Measurements from ENCODE around the gene CCDC47.

CCDC47 gene

DNA sequence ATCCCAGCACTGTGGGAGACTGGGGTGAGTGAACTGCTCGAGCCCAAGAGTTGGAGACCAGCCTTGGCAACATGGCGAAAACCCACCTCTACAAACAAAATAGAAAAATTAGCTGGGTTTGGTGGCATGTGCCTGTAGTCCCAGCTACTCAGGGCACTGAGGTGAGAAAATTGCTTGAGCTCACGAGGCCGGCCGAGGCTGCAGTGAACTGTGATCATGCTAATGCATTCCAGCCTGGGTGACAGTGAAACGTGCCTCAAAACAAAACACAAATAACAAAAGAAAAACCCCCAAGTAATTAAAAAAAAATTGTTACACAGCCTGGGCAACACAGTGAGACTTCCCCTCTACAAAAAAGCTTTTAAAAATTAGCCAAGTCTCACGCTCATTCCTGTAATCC is 5.0 kb downstream of the CCDC47 start:
- H4K20me1 ChIP-seq (ENCODE audit: insufficient read depth, low read length) = peaks cover 20% of the 10 kb centered on the region
- H3K79me2 ChIP-seq (ENCODE audit: insufficient read depth, low read length) = peaks cover 86% of the 10 kb centered on the region
- peaks cover 57% of the 10 kb centered on the region for H3K36me3 ChIP-seq (ENCODE audit: insufficient read depth, low read length)
- H3K4me1 ChIP-seq (ENCODE audit: insufficient read depth, low read length) = peaks cover 26% of the 10 kb centered on the region
- H3K4me2 ChIP-seq (ENCODE audit: insufficient read depth, low read length) = no peak overlapping the region
- no peaks in the 10 kb centered on the region for H3K27me3 ChIP-seq (ENCODE audit: insufficient read depth, low read length, poor library complexity)
- no peak for ATAC-seq (ENCODE audit: insufficient read depth, low read depth)
- no peak overlapping the region for H3K9ac ChIP-seq (ENCODE audit: low read depth, low read length)
- no peak overlapping the region for H2AFZ ChIP-seq (ENCODE audit: low read depth, low read length)
- no peaks in the 10 kb centered on the region for H3K9me3 ChIP-seq (ENCODE audit: insufficient read depth, low read length, severe bottlenecking)
- no peak for DNase-seq
- no peak overlapping the region for H3K27ac ChIP-seq (ENCODE audit: low read length)
- H3K4me3 ChIP-seq (ENCODE audit: low read depth in 1 of 2, low read length in 2 of 2) = no peak overlapping the region
- TF ChIP-seq, protein P1, sequence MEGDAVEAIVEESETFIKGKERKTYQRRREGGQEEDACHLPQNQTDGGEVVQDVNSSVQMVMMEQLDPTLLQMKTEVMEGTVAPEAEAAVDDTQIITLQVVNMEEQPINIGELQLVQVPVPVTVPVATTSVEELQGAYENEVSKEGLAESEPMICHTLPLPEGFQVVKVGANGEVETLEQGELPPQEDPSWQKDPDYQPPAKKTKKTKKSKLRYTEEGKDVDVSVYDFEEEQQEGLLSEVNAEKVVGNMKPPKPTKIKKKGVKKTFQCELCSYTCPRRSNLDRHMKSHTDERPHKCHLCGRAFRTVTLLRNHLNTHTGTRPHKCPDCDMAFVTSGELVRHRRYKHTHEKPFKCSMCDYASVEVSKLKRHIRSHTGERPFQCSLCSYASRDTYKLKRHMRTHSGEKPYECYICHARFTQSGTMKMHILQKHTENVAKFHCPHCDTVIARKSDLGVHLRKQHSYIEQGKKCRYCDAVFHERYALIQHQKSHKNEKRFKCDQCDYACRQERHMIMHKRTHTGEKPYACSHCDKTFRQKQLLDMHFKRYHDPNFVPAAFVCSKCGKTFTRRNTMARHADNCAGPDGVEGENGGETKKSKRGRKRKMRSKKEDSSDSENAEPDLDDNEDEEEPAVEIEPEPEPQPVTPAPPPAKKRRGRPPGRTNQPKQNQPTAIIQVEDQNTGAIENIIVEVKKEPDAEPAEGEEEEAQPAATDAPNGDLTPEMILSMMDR (IDR thresholded peaks at IDR 0.05; ENCODE audit: borderline replicate concordance, extremely low read depth, low read length, poor library complexity, severe bottlenecking) = no peak
- TF ChIP-seq EZH2 (IDR thresholded peaks at IDR 0.05; ENCODE audit: borderline replicate concordance, low read depth, low read length, severe bottlenecking) = no peak

DNA sequence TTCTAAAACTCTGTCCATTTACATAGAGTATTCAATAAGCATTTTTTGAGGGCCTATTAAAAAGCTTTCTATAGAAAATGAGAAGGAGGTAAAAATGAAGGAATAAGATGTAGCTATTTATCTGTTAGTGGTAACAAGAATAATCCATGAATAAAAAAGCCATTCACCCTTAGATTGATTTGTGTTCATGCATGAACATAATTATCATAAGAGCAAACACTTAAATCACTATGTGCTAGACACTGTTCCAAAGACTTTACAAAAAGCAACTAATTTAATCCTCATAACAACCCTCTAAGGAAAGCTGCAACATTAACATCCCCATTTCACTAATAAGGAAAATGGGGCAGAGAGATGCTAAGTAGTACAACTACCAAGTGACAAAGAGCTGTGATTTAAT is 6.6 kb downstream of the CCDC47 start:
- Histone ChIP-seq H3K4me1 (ENCODE audit: insufficient read depth, low read length) (peaks cover 22% of the 10 kb centered on the region), H3K9me3 (ENCODE audit: insufficient read depth, low read length, severe bottlenecking) (no peaks in the 10 kb centered on the region), H3K4me2 (ENCODE audit: insufficient read depth, low read length) (no peak overlapping the region), H3K27ac (ENCODE audit: low read length) (no peak overlapping the region), H3K79me2 (ENCODE audit: insufficient read depth, low read length) (peaks cover 72% of the 10 kb centered on the region), H3K9ac (ENCODE audit: low read depth, low read length) (no peak overlapping the region), H3K27me3 (ENCODE audit: insufficient read depth, low read length, poor library complexity) (no peaks in the 10 kb centered on the region), H3K4me3 (ENCODE audit: low read depth in 1 of 2, low read length in 2 of 2) (no peak overlapping the region), H3K36me3 (ENCODE audit: insufficient read depth, low read length) (peaks cover 73% of the 10 kb centered on the region), H4K20me1 (ENCODE audit: insufficient read depth, low read length) (peaks cover 14% of the 10 kb centered on the region), H2AFZ (ENCODE audit: low read depth, low read length) (no peak overlapping the region)
- ATAC-seq (ENCODE audit: insufficient read depth, low read depth) = no peak
- DNase-seq = no peak
- TF ChIP-seq, protein P1 (IDR thresholded peaks at IDR 0.05; ENCODE audit: borderline replicate concordance, extremely low read depth, low read length, poor library complexity, severe bottlenecking) = no peak
- no peak for TF ChIP-seq EZH2 (IDR thresholded peaks at IDR 0.05; ENCODE audit: borderline replicate concordance, low read depth, low read length, severe bottlenecking)

DNA sequence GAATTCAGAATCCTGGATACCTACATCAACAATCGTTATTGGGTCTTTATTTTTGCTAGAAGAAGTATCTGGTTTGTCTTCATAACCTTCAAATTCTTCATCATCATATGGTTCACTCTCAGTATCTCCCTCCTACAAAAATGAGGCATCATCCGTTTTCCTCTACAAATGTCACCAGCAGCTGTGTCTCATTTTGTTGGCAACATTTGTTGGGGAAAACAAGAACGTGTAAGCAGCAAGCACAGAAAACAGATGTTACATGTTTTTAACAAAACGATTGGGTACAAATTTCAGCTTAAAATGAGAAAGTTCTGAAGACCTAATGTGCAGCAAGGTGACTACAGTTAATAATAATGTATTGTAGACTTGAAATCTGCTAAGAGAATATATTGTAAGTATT is 8.7 kb downstream of the CCDC47 start:
- Histone ChIP-seq H3K36me3 (ENCODE audit: insufficient read depth, low read length) (peaks cover 84% of the 10 kb centered on the region), H3K9me3 (ENCODE audit: insufficient read depth, low read length, severe bottlenecking) (no peaks in the 10 kb centered on the region), H3K27ac (ENCODE audit: low read length) (no peak overlapping the region), H4K20me1 (ENCODE audit: insufficient read depth, low read length) (peaks cover 10% of the 10 kb centered on the region), H3K27me3 (ENCODE audit: insufficient read depth, low read length, poor library complexity) (no peaks in the 10 kb centered on the region), H3K4me3 (ENCODE audit: low read depth in 1 of 2, low read length in 2 of 2) (no peak overlapping the region), H3K79me2 (ENCODE audit: insufficient read depth, low read length) (peaks cover 52% of the 10 kb centered on the region), H3K9ac (ENCODE audit: low read depth, low read length) (no peak overlapping the region), H2AFZ (ENCODE audit: low read depth, low read length) (no peak overlapping the region), H3K4me2 (ENCODE audit: insufficient read depth, low read length) (no peak overlapping the region), H3K4me1 (ENCODE audit: insufficient read depth, low read length) (peaks cover 7% of the 10 kb centered on the region; the same call in 1 of the 2 replicates)
- TF ChIP-seq, protein P1 (IDR thresholded peaks at IDR 0.05; ENCODE audit: borderline replicate concordance, extremely low read depth, low read length, poor library complexity, severe bottlenecking) = no peak
- no peak for TF ChIP-seq EZH2 (IDR thresholded peaks at IDR 0.05; ENCODE audit: borderline replicate concordance, low read depth, low read length, severe bottlenecking)
- DNase-seq (no peak), ATAC-seq (ENCODE audit: insufficient read depth, low read depth) (no peak)

Measured in DND-41 (cell line).